ENCODE measurements around the gene UBB.

The UBB gene

GRCh38 chr17:16354585-16354984, 26.3 kb upstream of the UBB start:
- TF ChIP-seq CTCF (conservative IDR thresholded peaks at IDR 0.05) = no peak
- H3K27ac ChIP-seq = no peak overlapping the region

GRCh38 chr17:16358394-16358793, 22.5 kb upstream of the UBB start:
- no peak for TF ChIP-seq CTCF (conservative IDR thresholded peaks at IDR 0.05)
- H3K27ac ChIP-seq = no peak overlapping the region

- TF ChIP-seq CTCF (conservative IDR thresholded peaks at IDR 0.05) = no peak
- H3K27ac ChIP-seq = no peak overlapping the region
Measured at GRCh38 chr17:16361874-16362273, 19.0 kb upstream of the UBB start.

GRCh38 chr17:16363749-16364536, 16.9 kb upstream of the UBB start:
- peak; percentile 92 for TF ChIP-seq CTCF (conservative IDR thresholded peaks at IDR 0.05)
- H3K27ac ChIP-seq = no peak overlapping the region

- no peak overlapping the region for H3K27ac ChIP-seq
- no peak for TF ChIP-seq CTCF (conservative IDR thresholded peaks at IDR 0.05)
Measured at GRCh38 chr17:16364625-16365024, 16.3 kb upstream of the UBB start.

GRCh38 chr17:16371742-16372141, 9.1 kb upstream of the UBB start:
- no peak for TF ChIP-seq CTCF (conservative IDR thresholded peaks at IDR 0.05)
- no peak overlapping the region for H3K27ac ChIP-seq

- H3K27ac ChIP-seq = no peak overlapping the region
- TF ChIP-seq CTCF (conservative IDR thresholded peaks at IDR 0.05) = no peak
Measured at GRCh38 chr17:16374146-16374938, 6.5 kb upstream of the UBB start.
